ENCODE results near the gene MAPK10. TPM values are rescaled to one million over a fixed set of nuclear protein-coding genes. Genes with fewer than 3 reads are reported as not detected.

Gene MAPK10
- total RNA-seq, 1 experiment from 2014 or later: 5.3 TPM

DNA sequence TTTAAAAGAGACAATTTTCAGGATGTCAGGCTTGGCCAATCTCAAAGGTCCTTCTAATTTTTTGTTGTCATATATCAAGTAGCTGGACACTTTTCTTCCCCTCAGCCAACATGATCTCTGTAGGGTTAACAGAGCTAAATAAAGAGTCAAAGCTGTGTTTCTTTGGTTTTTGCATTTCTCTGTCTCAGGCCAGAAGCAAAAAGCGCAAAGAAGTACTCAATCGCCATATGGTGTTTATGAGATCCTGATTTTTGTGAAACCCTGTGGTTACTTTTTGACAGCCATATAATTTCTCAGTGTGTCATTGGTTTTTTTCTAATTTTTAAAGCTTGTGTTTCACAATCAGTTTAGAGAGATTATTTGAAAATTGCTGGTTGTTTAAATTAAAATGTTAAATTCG lies 111.9 kb downstream of the MAPK10 start:
- no peak overlapping the region for H3K4me3 Mint-ChIP-seq (ENCODE audit: unreplicated experiment)
- no peak for DNase-seq (ENCODE audit: unreplicated experiment)
- no TSS peak for BruUV-seq (replicated peaks)
- H3K4me1 Mint-ChIP-seq (ENCODE audit: insufficient read depth, unreplicated experiment): no peaks in the 10 kb centered on the region
- TF ChIP-seq, protein P1, sequence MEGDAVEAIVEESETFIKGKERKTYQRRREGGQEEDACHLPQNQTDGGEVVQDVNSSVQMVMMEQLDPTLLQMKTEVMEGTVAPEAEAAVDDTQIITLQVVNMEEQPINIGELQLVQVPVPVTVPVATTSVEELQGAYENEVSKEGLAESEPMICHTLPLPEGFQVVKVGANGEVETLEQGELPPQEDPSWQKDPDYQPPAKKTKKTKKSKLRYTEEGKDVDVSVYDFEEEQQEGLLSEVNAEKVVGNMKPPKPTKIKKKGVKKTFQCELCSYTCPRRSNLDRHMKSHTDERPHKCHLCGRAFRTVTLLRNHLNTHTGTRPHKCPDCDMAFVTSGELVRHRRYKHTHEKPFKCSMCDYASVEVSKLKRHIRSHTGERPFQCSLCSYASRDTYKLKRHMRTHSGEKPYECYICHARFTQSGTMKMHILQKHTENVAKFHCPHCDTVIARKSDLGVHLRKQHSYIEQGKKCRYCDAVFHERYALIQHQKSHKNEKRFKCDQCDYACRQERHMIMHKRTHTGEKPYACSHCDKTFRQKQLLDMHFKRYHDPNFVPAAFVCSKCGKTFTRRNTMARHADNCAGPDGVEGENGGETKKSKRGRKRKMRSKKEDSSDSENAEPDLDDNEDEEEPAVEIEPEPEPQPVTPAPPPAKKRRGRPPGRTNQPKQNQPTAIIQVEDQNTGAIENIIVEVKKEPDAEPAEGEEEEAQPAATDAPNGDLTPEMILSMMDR (IDR thresholded peaks at IDR 0.05; ENCODE audit: unreplicated experiment): no peak
- H3K27me3 Mint-ChIP-seq (ENCODE audit: insufficient read depth, unreplicated experiment): no peaks in the 10 kb centered on the region
- POLR2A ChIA-PET: no interaction called here
- CTCF ChIA-PET: no interaction called here
- H3K27ac Mint-ChIP-seq (ENCODE audit: low read depth, unreplicated experiment): no peak overlapping the region
- intact Hi-C loops (cut with micrococcal nuclease): no loop called here
- H3K9me3 Mint-ChIP-seq (ENCODE audit: unreplicated experiment): no peaks in the 10 kb centered on the region
- H3K36me3 Mint-ChIP-seq (ENCODE audit: insufficient read depth, unreplicated experiment): no peaks in the 10 kb centered on the region

DNA sequence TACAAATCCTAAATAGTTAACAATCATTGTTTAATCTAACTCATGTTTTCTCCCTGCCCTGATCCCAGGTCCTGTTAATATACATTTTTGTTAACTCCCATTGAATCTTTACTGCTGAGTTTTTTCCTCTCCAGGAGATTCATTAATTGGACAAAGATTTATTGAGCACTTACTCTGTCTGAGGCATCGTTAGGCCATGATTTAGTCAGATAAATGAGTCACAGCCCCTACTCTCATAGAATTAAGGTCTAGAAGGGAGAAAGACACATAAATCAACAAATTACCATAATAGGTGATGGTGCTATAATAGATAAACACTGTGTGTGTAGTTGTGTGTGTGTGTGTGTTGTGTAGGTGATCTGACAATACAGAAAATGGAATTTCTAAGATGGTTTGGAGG lies 112.5 kb downstream of the MAPK10 start:
- DNase-seq (ENCODE audit: unreplicated experiment): no peak
- no peaks in the 10 kb centered on the region for H3K4me1 Mint-ChIP-seq (ENCODE audit: insufficient read depth, unreplicated experiment)
- ChIA-PET CTCF (interaction anchor here (0.6 kb wide), 1 partner anchor 195 kb away, joined by 5 read pairs; no protein-coding TSS in a partner anchor), POLR2A (no interaction called here)
- H3K27ac Mint-ChIP-seq (ENCODE audit: low read depth, unreplicated experiment): no peak overlapping the region
- no peaks in the 10 kb centered on the region for H3K36me3 Mint-ChIP-seq (ENCODE audit: insufficient read depth, unreplicated experiment)
- BruUV-seq (replicated peaks): no TSS peak
- no peaks in the 10 kb centered on the region for H3K9me3 Mint-ChIP-seq (ENCODE audit: unreplicated experiment)
- no peak overlapping the region for H3K4me3 Mint-ChIP-seq (ENCODE audit: unreplicated experiment)
- intact Hi-C loops (cut with micrococcal nuclease): no loop called here
- TF ChIP-seq, protein P1 (IDR thresholded peaks at IDR 0.05; ENCODE audit: unreplicated experiment): no peak
- no peaks in the 10 kb centered on the region for H3K27me3 Mint-ChIP-seq (ENCODE audit: insufficient read depth, unreplicated experiment)

DNA sequence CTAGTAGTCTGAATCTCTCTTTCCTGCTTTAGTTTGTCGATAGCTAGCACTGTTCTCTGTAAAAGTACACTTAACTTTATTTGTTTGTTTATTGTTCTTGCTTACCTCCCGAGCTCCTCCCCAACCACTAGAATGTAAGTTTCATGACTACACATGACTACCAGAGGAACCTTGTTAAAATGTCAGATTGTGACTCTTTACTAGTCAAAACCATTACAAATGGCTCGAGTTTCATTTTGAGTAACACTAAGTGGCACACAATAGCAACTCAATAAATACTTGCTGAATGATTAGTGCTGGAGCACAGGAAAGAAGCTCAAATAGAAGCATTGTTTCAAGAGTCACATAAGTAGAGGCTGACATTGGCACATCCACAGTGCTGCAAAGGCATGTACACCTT lies 116.1 kb downstream of the MAPK10 start:
- ChIA-PET POLR2A (interaction anchor here (1.1 kb wide), 1 partner anchor 18 kb away, joined by 3 read pairs; no protein-coding TSS in a partner anchor), CTCF (interaction anchor here (0.6 to 1.2 kb wide), 2 partner anchors 23 to 64 kb away, joined by 3 to 4 read pairs; no protein-coding TSS in a partner anchor)
- Mint-ChIP-seq H3K27me3 (ENCODE audit: insufficient read depth, unreplicated experiment) (no peaks in the 10 kb centered on the region), H3K4me3 (ENCODE audit: unreplicated experiment) (no peak overlapping the region), H3K4me1 (ENCODE audit: insufficient read depth, unreplicated experiment) (no peaks in the 10 kb centered on the region), H3K36me3 (ENCODE audit: insufficient read depth, unreplicated experiment) (no peaks in the 10 kb centered on the region), H3K9me3 (ENCODE audit: unreplicated experiment) (peaks cover 22% of the 10 kb centered on the region), H3K27ac (ENCODE audit: low read depth, unreplicated experiment) (no peak overlapping the region)
- intact Hi-C loops (cut with micrococcal nuclease): no loop called here
- DNase-seq (ENCODE audit: unreplicated experiment): no peak
- BruUV-seq (replicated peaks): no TSS peak
- TF ChIP-seq, protein P1 (IDR thresholded peaks at IDR 0.05; ENCODE audit: unreplicated experiment): no peak

DNA sequence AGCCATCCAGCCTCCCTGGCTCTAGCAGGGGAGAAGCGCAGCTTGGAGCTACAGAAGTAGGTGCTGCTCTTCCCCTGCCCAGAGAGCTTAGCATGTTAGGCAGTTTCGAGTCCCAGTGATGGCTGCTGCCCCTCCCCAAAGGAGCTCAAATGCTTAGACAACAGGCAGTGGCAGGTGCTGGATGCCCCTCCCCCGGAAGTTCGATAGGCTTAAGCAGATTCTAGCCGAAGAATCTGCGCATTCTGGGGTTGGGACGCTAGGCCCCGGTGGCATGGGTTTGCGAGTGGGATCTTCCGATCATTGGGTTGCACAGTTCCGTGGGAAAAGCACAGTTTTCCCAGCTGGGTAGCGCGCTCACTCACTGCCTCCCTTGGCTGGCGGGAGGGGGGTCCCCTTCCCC lies 117.2 kb downstream of the MAPK10 start:
- Mint-ChIP-seq H3K9me3 (ENCODE audit: unreplicated experiment) (peaks cover 32% of the 10 kb centered on the region), H3K36me3 (ENCODE audit: insufficient read depth, unreplicated experiment) (no peaks in the 10 kb centered on the region), H3K4me3 (ENCODE audit: unreplicated experiment) (no peak overlapping the region), H3K27me3 (ENCODE audit: insufficient read depth, unreplicated experiment) (no peaks in the 10 kb centered on the region), H3K4me1 (ENCODE audit: insufficient read depth, unreplicated experiment) (no peaks in the 10 kb centered on the region), H3K27ac (ENCODE audit: low read depth, unreplicated experiment) (no peak overlapping the region)
- no peak for DNase-seq (ENCODE audit: unreplicated experiment)
- ChIA-PET POLR2A (interaction anchor here (1.5 kb wide), 1 partner anchor 11 kb away, joined by 3 read pairs; no protein-coding TSS in a partner anchor), CTCF (interaction anchor here (1.0 kb wide), 1 partner anchor 58 kb away, joined by 5 read pairs; no protein-coding TSS in a partner anchor)
- TF ChIP-seq, protein P1 (IDR thresholded peaks at IDR 0.05; ENCODE audit: unreplicated experiment): no peak
- intact Hi-C loops (cut with micrococcal nuclease): no loop called here
- no TSS peak for BruUV-seq (replicated peaks)
